Coronary artery (tissue), 2 donors: Measurements from ENCODE around the gene VWC2L.

Experiments used
- DNase-seq: peaks from one replicate; pipeline ENCODE4 v3.0.0-alpha.2; 2017; ENCODE audit warnings: low spot score
- H3K27ac ChIP-seq, 2 donors: fragments of 200-600 bp; sonication (generic); one replicate each; pipeline ENCODE4 v1.5.1; 2016 to 2019
- H3K4me3 ChIP-seq: fragments of 200-600 bp; sonication (generic); 2 replicates; pipeline ENCODE4 v1.5.1; 2016; ENCODE audit warnings: mild to moderate bottlenecking, moderate library complexity
- TF ChIP-seq, protein P1 (sequence below): fragments of 200-600 bp; sonication (generic); IDR thresholded peaks from one replicate; pipeline ENCODE4 v1.5.1; 2019; ENCODE audit warnings: antibody characterized with exemption

VWC2L gene

DNA sequence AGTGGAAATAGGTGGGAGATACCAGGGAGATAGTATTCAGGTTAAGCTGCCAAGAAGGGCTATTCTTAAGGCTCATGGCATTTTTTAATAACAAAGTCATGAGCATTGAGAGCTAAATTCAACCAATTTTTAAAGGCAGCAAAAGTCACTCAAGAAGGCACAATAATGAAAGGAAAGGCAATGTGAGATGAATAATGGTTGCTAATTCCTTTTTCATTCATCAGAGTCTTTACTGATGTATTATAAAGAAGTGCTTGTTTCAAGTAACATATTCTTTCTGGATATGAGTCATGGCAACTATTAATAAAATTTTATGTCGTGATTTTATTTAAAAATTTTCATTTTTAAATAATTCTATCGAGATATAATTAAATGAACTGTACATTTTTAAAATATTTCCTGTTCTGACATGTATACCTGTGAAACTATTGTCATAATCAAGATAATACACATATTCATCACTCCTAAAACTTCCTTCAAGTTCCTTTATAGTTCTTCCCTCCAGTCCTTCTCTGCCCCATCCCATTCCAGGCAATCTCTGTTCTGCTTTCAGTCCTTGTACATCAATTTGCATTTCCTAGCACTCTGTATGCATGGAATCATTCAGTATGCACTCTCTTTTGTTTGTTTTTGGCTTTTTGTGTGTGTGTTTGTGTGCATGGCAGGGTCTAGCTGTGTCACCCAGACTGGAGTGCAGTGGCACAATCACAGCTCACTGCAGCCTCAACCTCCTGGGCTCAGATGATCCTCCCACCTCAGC is 40.8 kb downstream of the VWC2L start:
- H3K27ac ChIP-seq, result no peak overlapping the region
- H3K4me3 ChIP-seq, result no peak overlapping the region
- TF ChIP-seq, protein P1, sequence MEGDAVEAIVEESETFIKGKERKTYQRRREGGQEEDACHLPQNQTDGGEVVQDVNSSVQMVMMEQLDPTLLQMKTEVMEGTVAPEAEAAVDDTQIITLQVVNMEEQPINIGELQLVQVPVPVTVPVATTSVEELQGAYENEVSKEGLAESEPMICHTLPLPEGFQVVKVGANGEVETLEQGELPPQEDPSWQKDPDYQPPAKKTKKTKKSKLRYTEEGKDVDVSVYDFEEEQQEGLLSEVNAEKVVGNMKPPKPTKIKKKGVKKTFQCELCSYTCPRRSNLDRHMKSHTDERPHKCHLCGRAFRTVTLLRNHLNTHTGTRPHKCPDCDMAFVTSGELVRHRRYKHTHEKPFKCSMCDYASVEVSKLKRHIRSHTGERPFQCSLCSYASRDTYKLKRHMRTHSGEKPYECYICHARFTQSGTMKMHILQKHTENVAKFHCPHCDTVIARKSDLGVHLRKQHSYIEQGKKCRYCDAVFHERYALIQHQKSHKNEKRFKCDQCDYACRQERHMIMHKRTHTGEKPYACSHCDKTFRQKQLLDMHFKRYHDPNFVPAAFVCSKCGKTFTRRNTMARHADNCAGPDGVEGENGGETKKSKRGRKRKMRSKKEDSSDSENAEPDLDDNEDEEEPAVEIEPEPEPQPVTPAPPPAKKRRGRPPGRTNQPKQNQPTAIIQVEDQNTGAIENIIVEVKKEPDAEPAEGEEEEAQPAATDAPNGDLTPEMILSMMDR, result no peak
- DNase-seq, result no peak

DNA sequence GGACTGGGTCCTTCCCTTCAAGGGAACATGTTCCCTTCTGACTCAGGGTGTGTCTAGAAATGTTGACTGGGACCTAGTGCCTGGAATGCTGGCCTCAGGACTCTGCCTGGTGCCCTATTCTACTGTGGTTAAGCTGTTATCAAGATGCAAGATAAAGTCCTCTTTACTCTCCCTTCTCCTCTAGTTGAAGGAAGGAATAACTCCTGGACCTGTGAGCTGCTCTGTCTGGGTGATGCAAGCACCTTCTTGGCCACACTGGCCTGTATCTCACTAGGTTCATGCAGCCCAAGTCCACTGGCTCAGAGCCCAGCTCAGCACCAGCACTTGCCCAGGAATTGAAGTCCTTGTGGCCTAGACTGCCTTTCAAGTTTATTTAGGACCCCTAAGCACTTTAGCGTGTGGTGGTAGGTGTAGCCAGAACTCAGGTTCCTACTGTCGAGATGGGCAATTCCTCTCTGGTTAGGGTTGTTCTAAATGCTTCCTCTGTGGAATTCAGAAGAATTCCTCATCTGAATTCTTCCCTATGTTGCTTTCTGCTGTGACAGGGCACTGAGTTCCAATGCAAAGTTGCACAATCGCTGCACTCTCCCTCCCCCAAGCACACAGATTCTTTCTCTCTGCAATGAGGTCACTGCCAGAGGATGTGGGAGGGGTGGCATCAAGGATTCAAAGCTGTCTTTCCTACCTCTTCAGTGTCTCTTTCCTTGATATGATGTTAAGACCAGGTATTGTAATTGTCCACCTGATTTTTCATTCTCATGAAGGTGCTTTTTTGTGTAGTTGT is 54.7 kb downstream of the VWC2L start:
- TF ChIP-seq, protein P1, result no peak
- no peak for DNase-seq
- Histone ChIP-seq H3K27ac (peak overlapping the region in 1 of 2 donors; percentile 68), H3K4me3 (no peak overlapping the region)

DNA sequence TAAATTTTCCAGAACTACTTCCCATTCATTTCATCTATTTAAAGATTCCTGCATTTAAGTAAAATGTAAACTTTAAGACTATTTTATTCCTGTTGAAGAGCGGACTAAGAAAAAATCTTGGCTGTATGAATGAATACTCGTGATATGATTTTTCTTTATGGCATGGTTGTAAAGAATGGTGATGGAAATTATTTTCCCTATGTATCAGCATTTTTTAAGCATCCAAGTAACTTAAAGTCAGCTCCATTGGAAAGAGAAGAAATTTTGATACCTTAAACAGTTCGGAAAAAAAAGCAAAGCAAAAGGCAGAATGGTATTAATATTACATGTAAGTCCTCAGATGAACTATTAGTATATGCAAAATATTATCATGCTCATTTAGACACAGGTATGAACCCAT is 58.9 kb downstream of the VWC2L start:
- Histone ChIP-seq H3K27ac (no peak overlapping the region), H3K4me3 (no peak overlapping the region)
- no peak for DNase-seq
- TF ChIP-seq, protein P1, result no peak

DNA sequence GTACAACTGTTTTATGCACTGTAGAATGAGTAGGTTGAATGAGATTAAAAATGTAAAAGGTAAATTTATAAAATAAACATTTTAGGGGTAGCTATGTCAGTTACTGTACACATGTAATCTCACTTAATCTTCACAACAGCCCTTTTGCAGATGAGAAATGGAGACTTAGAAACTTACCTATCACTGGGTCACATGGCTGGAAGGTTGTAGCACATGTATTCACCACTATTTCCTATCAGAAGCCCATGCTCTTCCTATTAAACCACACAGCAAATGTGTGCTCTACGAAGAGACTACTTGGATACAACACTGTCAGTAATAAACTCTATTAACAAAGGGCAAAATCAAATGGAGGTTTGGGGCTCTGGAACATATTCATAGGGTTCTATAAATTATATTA is 60.5 kb downstream of the VWC2L start:
- no peak for DNase-seq
- H3K27ac ChIP-seq, result no peak overlapping the region
- TF ChIP-seq, protein P1, result no peak

DNA sequence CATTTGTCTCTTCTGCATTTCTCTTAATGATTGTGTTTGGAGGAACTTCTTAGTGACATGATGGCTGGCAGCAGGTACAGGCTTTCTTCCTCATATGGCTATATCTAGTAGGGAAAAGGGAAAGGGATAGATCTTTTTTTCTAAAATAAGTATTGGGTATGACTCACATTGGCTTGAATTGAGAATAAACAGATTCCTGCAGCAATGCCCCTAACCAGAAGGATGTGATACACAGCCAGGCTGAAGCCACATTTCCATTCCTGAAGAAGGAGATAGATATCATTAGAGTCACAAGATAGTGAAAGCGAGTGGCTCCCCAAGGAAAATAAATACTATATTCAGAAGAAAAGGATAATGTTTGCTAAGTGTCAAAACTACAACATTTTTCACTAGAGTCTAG is 61.1 kb downstream of the VWC2L start:
- TF ChIP-seq, protein P1, result no peak
- no peak for DNase-seq

More for the DNA sequence above, 60.5 kb downstream of the VWC2L start:
- no peak overlapping the region for H3K4me3 ChIP-seq

DNA sequence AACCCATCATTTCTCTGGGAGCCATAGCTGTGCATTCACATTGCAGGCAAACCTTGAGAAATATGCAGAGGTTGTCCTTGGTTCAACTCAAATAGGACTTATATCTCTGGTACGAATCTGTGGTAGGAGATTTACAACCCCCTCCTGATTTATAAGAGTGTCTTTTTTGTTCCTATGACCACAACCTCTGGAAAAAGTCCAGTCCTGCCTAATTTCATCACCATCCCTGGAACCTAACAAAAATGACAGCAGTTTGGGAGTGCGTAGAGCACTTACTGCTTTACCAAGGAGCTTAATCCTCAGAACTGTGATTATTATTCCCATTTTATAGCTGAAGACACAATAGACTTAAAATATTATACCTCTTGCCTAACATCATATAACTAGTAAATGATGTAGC is 66.5 kb downstream of the VWC2L start:
- no peak for DNase-seq
- TF ChIP-seq, protein P1, result no peak
- no peak overlapping the region for H3K27ac ChIP-seq

More for the DNA sequence above, 61.1 kb downstream of the VWC2L start:
- Histone ChIP-seq H3K27ac (no peak overlapping the region), H3K4me3 (no peak overlapping the region)

More for the DNA sequence above, 66.5 kb downstream of the VWC2L start:
- no peak overlapping the region for H3K4me3 ChIP-seq
